ENCODE measurements around the gene NFATC2.

The NFATC2 gene

DNA sequence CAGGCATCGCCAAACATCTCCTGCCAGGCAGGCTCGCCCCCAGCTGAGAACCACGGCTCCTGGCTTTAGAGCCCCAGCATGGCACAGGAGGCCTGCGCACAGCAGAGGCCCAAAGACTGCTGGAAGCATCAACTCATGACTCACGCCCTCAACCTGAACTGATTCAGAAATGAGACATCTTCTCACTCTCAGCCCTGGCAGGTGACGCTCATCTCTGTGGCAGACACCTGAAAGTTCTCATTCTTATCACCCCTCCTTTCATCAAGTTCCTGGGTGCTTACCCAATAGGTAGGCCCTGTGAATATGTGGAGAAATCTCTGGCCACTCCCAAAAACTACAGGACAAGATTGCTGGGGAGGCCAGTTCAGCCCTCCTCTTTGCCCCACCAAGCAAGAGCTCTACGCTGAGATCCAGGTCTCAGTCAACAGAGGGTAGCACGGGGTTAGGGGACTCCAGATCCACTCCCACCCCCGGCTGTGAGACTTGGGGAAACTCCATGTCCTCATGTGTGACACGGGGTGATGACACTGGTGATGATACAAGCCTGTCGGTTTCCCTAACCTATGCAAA, 11.3 kb downstream of the NFATC2 start:
- TF ChIP-seq, protein P1, sequence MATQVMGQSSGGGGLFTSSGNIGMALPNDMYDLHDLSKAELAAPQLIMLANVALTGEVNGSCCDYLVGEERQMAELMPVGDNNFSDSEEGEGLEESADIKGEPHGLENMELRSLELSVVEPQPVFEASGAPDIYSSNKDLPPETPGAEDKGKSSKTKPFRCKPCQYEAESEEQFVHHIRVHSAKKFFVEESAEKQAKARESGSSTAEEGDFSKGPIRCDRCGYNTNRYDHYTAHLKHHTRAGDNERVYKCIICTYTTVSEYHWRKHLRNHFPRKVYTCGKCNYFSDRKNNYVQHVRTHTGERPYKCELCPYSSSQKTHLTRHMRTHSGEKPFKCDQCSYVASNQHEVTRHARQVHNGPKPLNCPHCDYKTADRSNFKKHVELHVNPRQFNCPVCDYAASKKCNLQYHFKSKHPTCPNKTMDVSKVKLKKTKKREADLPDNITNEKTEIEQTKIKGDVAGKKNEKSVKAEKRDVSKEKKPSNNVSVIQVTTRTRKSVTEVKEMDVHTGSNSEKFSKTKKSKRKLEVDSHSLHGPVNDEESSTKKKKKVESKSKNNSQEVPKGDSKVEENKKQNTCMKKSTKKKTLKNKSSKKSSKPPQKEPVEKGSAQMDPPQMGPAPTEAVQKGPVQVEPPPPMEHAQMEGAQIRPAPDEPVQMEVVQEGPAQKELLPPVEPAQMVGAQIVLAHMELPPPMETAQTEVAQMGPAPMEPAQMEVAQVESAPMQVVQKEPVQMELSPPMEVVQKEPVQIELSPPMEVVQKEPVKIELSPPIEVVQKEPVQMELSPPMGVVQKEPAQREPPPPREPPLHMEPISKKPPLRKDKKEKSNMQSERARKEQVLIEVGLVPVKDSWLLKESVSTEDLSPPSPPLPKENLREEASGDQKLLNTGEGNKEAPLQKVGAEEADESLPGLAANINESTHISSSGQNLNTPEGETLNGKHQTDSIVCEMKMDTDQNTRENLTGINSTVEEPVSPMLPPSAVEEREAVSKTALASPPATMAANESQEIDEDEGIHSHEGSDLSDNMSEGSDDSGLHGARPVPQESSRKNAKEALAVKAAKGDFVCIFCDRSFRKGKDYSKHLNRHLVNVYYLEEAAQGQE (IDR thresholded peaks at IDR 0.05; ENCODE audit: insufficient read depth in 1 of 2, low read depth in 2 of 2, low read length in 2 of 2) = no peak
- TF ChIP-seq SIN3A (IDR thresholded peaks at IDR 0.05; ENCODE audit: borderline replicate concordance, insufficient read depth, low read length) (no peak), POLR2AphosphoS5 (IDR thresholded peaks at IDR 0.05; ENCODE audit: low read depth, low read length) (no peak), TAF1 (IDR thresholded peaks at IDR 0.05; ENCODE audit: borderline replicate concordance, insufficient read depth, low read length) (no peak), FOXP2 (optimal IDR thresholded peaks at IDR 0.05; ENCODE audit: borderline replicate concordance, extremely low read depth, extremely low read length, insufficient read depth) (no peak)

DNA sequence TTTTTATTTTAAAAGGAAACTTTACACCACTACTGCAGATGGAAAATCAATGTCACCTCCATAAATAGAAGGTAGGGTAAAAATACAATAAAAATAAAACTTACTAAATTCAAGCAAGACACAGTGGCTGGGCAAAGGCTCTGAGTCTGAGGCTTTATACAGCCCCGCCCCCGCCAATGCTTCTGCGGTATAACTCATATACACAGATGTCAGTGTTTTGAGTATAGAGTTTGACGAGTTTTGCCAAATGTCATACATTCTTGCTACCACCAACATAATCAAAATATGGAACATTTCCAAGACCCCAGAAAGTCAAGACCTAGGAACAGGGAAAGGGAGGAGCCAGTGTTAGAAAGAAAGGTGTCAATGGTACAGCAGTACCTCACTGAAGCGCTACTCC, 12.8 kb downstream of the NFATC2 start:
- TF ChIP-seq, protein P1 (IDR thresholded peaks at IDR 0.05; ENCODE audit: insufficient read depth in 1 of 2, low read depth in 2 of 2, low read length in 2 of 2) = no peak
- TF ChIP-seq FOXP2 (optimal IDR thresholded peaks at IDR 0.05; ENCODE audit: borderline replicate concordance, extremely low read depth, extremely low read length, insufficient read depth) (no peak), TAF1 (IDR thresholded peaks at IDR 0.05; ENCODE audit: borderline replicate concordance, insufficient read depth, low read length) (no peak)

DNA sequence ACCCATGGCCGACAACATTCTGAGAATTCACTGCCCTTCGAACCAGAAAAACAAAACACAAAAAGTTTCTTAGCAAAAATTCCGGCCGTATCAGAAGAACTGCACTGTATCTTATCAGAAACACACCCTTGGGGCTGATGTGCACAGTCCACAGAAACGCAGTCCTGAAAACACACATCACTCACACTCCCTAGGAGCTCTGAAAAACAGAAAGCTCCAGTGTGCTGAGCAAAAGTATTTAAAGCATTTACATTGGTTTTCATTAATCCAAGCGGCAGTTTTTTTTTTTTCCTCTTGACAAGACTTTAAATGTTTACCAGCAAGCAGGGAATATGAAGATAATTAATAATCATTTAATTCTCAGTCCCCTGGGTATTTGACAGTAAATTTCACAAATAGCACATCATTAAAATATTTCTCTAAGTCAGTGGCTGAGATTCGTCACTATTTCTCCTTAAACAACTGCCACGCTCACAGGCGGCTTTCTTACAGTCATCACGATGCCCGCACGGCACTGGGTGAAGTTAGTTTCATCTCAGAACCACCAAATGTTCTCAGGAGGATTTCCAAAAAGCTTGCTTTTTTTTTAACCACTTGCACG, 13.3 kb downstream of the NFATC2 start:
- TF ChIP-seq TAF1 (IDR thresholded peaks at IDR 0.05; ENCODE audit: borderline replicate concordance, insufficient read depth, low read length) (no peak), FOXP2 (optimal IDR thresholded peaks at IDR 0.05; ENCODE audit: borderline replicate concordance, extremely low read depth, extremely low read length, insufficient read depth) (no peak), POLR2AphosphoS5 (IDR thresholded peaks at IDR 0.05; ENCODE audit: low read depth, low read length) (no peak), SIN3A (IDR thresholded peaks at IDR 0.05; ENCODE audit: borderline replicate concordance, insufficient read depth, low read length) (no peak)
- TF ChIP-seq, protein P1 (IDR thresholded peaks at IDR 0.05; ENCODE audit: insufficient read depth in 1 of 2, low read depth in 2 of 2, low read length in 2 of 2) = no peak

DNA sequence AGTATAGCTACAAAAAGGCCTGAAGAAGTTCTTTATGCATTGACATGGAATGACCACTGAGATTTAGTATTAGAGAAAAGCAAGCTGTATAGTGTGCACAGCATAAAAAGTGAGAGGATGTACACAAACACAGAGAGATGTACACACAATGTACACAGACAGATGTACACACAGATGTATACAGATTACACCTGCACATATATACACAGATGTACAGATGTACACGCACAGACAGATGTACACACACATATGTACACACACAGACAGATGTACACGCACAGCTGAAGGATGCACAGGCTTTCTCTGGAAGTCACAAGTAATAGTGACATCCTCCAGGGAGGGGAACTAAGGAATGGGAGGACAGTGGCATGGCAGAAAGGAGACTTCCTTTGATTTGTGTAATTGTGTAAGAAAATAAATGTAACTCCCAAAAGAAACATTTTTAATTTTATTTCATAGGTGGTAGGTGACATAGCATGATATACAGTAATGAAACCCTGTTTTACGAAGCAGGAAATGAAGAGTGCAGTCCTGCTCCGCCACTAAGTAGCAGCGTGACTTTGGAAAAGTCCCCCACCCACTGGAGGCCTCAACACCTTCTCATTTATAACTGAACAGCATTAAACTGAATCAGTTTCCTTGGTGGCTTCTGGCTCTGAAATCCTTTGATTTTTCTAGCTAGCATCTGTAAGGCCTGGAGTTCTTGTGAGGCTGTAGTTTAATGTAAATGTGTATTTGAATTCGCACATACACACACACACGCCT, 14.1 kb downstream of the NFATC2 start:
- TF ChIP-seq SIN3A (IDR thresholded peaks at IDR 0.05; ENCODE audit: borderline replicate concordance, insufficient read depth, low read length) = no peak
- no peak for TF ChIP-seq POLR2AphosphoS5 (IDR thresholded peaks at IDR 0.05; ENCODE audit: low read depth, low read length)
- no peak for TF ChIP-seq TAF1 (IDR thresholded peaks at IDR 0.05; ENCODE audit: borderline replicate concordance, insufficient read depth, low read length)
- TF ChIP-seq, protein P1 (IDR thresholded peaks at IDR 0.05; ENCODE audit: insufficient read depth in 1 of 2, low read depth in 2 of 2, low read length in 2 of 2) = no peak
- no peak for TF ChIP-seq FOXP2 (optimal IDR thresholded peaks at IDR 0.05; ENCODE audit: borderline replicate concordance, extremely low read depth, extremely low read length, insufficient read depth)

Measured in PFSK-1 (cell line).